HG03108 (cell line): ENCODE measurements around the gene PSMB10.

Experiments used
- ATAC-seq: cut with Tn5 transposase; IDR thresholded peaks from one replicate; pipeline ENCODE4 v1.9.1; 2021; ENCODE audit warnings: moderate library complexity; ENCODE audit not compliant: unreplicated experiment

Gene PSMB10

GRCh38 chr16:67964477-67965131 lies 28.0 kb upstream of the PSMB10 start:
- ATAC-seq, result no peak

GRCh38 chr16:67963662-67964321 lies 27.1 kb upstream of the PSMB10 start:
- no peak for ATAC-seq

- no peak for ATAC-seq
Measured at GRCh38 chr16:67963292-67963661, 26.6 kb upstream of the PSMB10 start.

- no peak for ATAC-seq
Measured at GRCh38 chr16:67962135-67962534, 25.5 kb upstream of the PSMB10 start.

GRCh38 chr16:67961551-67961957 lies 24.9 kb upstream of the PSMB10 start:
- no peak for ATAC-seq

GRCh38 chr16:67959536-67960329 lies 23.1 kb upstream of the PSMB10 start:
- no peak for ATAC-seq

GRCh38 chr16:67957622-67958021 lies 21.0 kb upstream of the PSMB10 start:
- no peak for ATAC-seq

- no peak for ATAC-seq
Measured at GRCh38 chr16:67954421-67955196, 18.0 kb upstream of the PSMB10 start.

- ATAC-seq, result no peak
Measured at GRCh38 chr16:67953641-67954375, 17.2 kb upstream of the PSMB10 start.

GRCh38 chr16:67951485-67951884 lies 14.8 kb upstream of the PSMB10 start:
- no peak for ATAC-seq

GRCh38 chr16:67950335-67950843 lies 13.7 kb upstream of the PSMB10 start:
- no peak for ATAC-seq

GRCh38 chr16:67949645-67950044 lies 13.0 kb upstream of the PSMB10 start:
- ATAC-seq, result no peak

GRCh38 chr16:67948015-67948414 lies 11.4 kb upstream of the PSMB10 start:
- no peak for ATAC-seq

- no peak for ATAC-seq
Measured at GRCh38 chr16:67946966-67947558, 10.4 kb upstream of the PSMB10 start.

- ATAC-seq, result no peak
Measured at GRCh38 chr16:67946128-67946569, 9.5 kb upstream of the PSMB10 start.

GRCh38 chr16:67945392-67945933 lies 8.8 kb upstream of the PSMB10 start:
- no peak for ATAC-seq

- no peak for ATAC-seq
Measured at GRCh38 chr16:67944690-67945391, 8.2 kb upstream of the PSMB10 start.

GRCh38 chr16:67943619-67944504 lies 7.2 kb upstream of the PSMB10 start, which contains the start of gene LCAT:
TSS of gene LCAT (minus strand) at chr16:67944120. CDS start at chr16:67944101, 19 bp downstream.
- no peak for ATAC-seq
